ENCODE results near the gene DNM3.

The DNM3 gene

GRCh38 chr1:171819946-171820345 is 21.4 kb upstream of the DNM3 start:
- FAIRE-seq: no peak

- FAIRE-seq: no peak
These were observed 14.3 kb upstream of the DNM3 start for GRCh38 chr1:171826973-171827372.

GRCh38 chr1:171828794-171829193 is 12.5 kb upstream of the DNM3 start:
- no peak for FAIRE-seq

GRCh38 chr1:171833091-171833825 is 8.0 kb upstream of the DNM3 start:
- no peak for FAIRE-seq

- no peak for FAIRE-seq
These were observed 6.5 kb upstream of the DNM3 start for GRCh38 chr1:171834821-171835220.

- FAIRE-seq: no peak
These were observed 5.4 kb upstream of the DNM3 start for GRCh38 chr1:171835891-171836290.

- FAIRE-seq: no peak
These were observed 848 bp downstream of the DNM3 start for GRCh38 chr1:171841931-171842761.

- no peak for FAIRE-seq
These were observed 3.1 kb downstream of the DNM3 start for GRCh38 chr1:171844381-171844780.

GRCh38 chr1:171845998-171846397 is 4.7 kb downstream of the DNM3 start:
- FAIRE-seq: peak; percentile 55

GRCh38 chr1:171849245-171849898 is 8.1 kb downstream of the DNM3 start:
- no peak for FAIRE-seq

- no peak for FAIRE-seq
These were observed 9.5 kb downstream of the DNM3 start for GRCh38 chr1:171850651-171851350.

- no peak for FAIRE-seq
These were observed 11.0 kb downstream of the DNM3 start for GRCh38 chr1:171852272-171852671.

- no peak for FAIRE-seq
These were observed 14.1 kb downstream of the DNM3 start for GRCh38 chr1:171855381-171855780.

GRCh38 chr1:171858696-171859095 is 17.4 kb downstream of the DNM3 start:
- FAIRE-seq: no peak

- FAIRE-seq: no peak
These were observed 19.4 kb downstream of the DNM3 start for GRCh38 chr1:171860696-171861095.

GRCh38 chr1:171863531-171863930 is 22.2 kb downstream of the DNM3 start:
- no peak for FAIRE-seq

GRCh38 chr1:171864308-171864707 is 23.0 kb downstream of the DNM3 start:
- FAIRE-seq: no peak

GRCh38 chr1:171865106-171865505 is 23.8 kb downstream of the DNM3 start:
- FAIRE-seq: no peak

- FAIRE-seq: no peak
These were observed 25.9 kb downstream of the DNM3 start for GRCh38 chr1:171867236-171867635.

- no peak for FAIRE-seq
These were observed 27.0 kb downstream of the DNM3 start for GRCh38 chr1:171868217-171868803.

- FAIRE-seq: no peak
These were observed 27.8 kb downstream of the DNM3 start for GRCh38 chr1:171869097-171869496.

GRCh38 chr1:171871848-171872247 is 30.6 kb downstream of the DNM3 start:
- FAIRE-seq: no peak

GRCh38 chr1:171872430-171872829 is 31.1 kb downstream of the DNM3 start:
- FAIRE-seq: no peak

Measured in G401.6 (cell line).